ENCODE measurements around the gene EZH2. TPM values are rescaled to one million over a fixed set of nuclear protein-coding genes. Genes with fewer than 3 reads are reported as not detected.
A peak's percentile ranks its signal among the peaks of the same experiment; 100 is the strongest.

Gene EZH2
- total and polyA plus RNA-seq, 2 of the 4 experiments (the other 2 are of a cell fraction), result 13.1 to 19.8 TPM

- TF ChIP-seq MXI1 (IDR thresholded peaks at IDR 0.05; ENCODE audit: borderline replicate concordance, low read depth, low read length), result no peak
- no peak for TF ChIP-seq MAFK (IDR thresholded peaks at IDR 0.05; ENCODE audit: low read depth, low read length)
- no peak for TF ChIP-seq POLR2A (IDR thresholded peaks at IDR 0.05; ENCODE audit: low read depth, low read length)
- no peak for TF ChIP-seq FOS (IDR thresholded peaks at IDR 0.05; ENCODE audit: low read depth, low read length)
- no peak for TF ChIP-seq NFE2L2 (IDR thresholded peaks at IDR 0.05; ENCODE audit: low read depth, low read length)
- no peak for TF ChIP-seq RFX5 (IDR thresholded peaks at IDR 0.05; ENCODE audit: low read depth, low read length)
- TF ChIP-seq CHD1 (IDR thresholded peaks at IDR 0.05; ENCODE audit: low read depth, low read length), result no peak
- H2BK5ac ChIP-seq (ENCODE audit: low read depth, low read length, poor library complexity, severe bottlenecking), result no peak overlapping the region
- H3K9me3 ChIP-seq (ENCODE audit: control insufficient read depth, insufficient read depth, low read length), result no peaks in the 10 kb centered on the region
- intact Hi-C loops (cut with micrococcal nuclease) (loop anchor here (5.0 kb wide), 1 partner anchor 100 kb away; no protein-coding TSS in a partner anchor), in situ Hi-C loops (cut with MboI; ENCODE audit: low sequenced_read_pairs) (no loop called here), dilution Hi-C loops (cut with HindIII; ENCODE audit: low sequenced_read_pairs, unreplicated experiment) (no loop called here)
- no peaks in the 10 kb centered on the region for H3K27me3 ChIP-seq (ENCODE audit: control insufficient read depth, insufficient read depth, low read length)
- H4K20me1 ChIP-seq (ENCODE audit: insufficient read depth, low read length), result no peaks in the 10 kb centered on the region; the same call in 1 of the 2 replicates
- no peak overlapping the region for H3K9ac ChIP-seq (ENCODE audit: low read depth, low read length)
- ATAC-seq (ENCODE audit: low read depth), result no peak
- no peak overlapping the region for H2BK20ac ChIP-seq (ENCODE audit: low read depth, low read length)
- WGBS, 2 experiments (ENCODE audit: extremely low coverage in 2 of 2, insufficient read length in 1 of 2), result 40% methylated on average over 2 of the region's 5 CpGs; no CpG with 5 or more reads in 1 of the 2 experiments
- H3K4me1 ChIP-seq (ENCODE audit: control insufficient read depth, insufficient read depth, low read length), result peaks cover 2% of the 10 kb centered on the region; the same call in 1 of the 2 replicates
- H4K8ac ChIP-seq (ENCODE audit: low read depth in 2 of 2, low read length in 2 of 2), result no peak overlapping the region
- H3K56ac ChIP-seq (ENCODE audit: extremely low read depth, insufficient read depth, low read length), result no peak overlapping the region
- H3K4ac ChIP-seq (ENCODE audit: low read depth, low read length), result no peak overlapping the region
- H3K23ac ChIP-seq (ENCODE audit: low read depth, low read length), result no peak overlapping the region
- H3K79me1 ChIP-seq (ENCODE audit: low read depth in 1 of 2, low read length in 2 of 2), result peaks cover 6 to 17% of the 10 kb centered on the region in 2 experiments; a peak in 3 of 4 replicates
- H2AK5ac ChIP-seq (ENCODE audit: low read depth, low read length), result no peak overlapping the region
- ChIA-PET POLR2A (ENCODE audit: unreplicated experiment) (no interaction called here), CTCF (no interaction called here)
- no peak overlapping the region for H3K18ac ChIP-seq (ENCODE audit: low read depth, low read length)
- no peak overlapping the region for H4K5ac ChIP-seq (ENCODE audit: low read depth, low read length)
- no TSS peak for BruUV-seq (replicated peaks)
- H2BK15ac ChIP-seq (ENCODE audit: low read depth, low read length), result no peak overlapping the region
- H3K9me1 ChIP-seq (ENCODE audit: insufficient read depth, low read length), result no peaks in the 10 kb centered on the region; the same call in 1 of the 2 replicates
- no peak overlapping the region for H3K4me3 ChIP-seq (ENCODE audit: insufficient read depth, low read depth, low read length)
- H4K91ac ChIP-seq (ENCODE audit: insufficient read depth, low read depth, low read length), result no peak overlapping the region
- no peaks in the 10 kb centered on the region for H3K36me3 ChIP-seq (ENCODE audit: control insufficient read depth, insufficient read depth, low read length)
- H2AFZ ChIP-seq (replicated peaks; ENCODE audit: low read length, poor library complexity), result no peak overlapping the region
- no peak overlapping the region for H2AK9ac ChIP-seq (replicated peaks; ENCODE audit: low read depth, low read length, poor library complexity)
- H3K14ac ChIP-seq (replicated peaks; ENCODE audit: low read depth, low read length), result no peak overlapping the region
- no peak for DNase-seq
- no peak overlapping the region for H3K27ac ChIP-seq (ENCODE audit: insufficient read depth, low read length)
- H3K4me2 ChIP-seq (ENCODE audit: low read depth, low read length), result peak overlapping the region; percentile 17; the same call in 1 of the 2 replicates
- H2BK120ac ChIP-seq (ENCODE audit: low read depth, low read length), result no peak overlapping the region
These were observed 1.9 kb downstream of the EZH2 start for GRCh38 chr7:148882192-148882591.
